ENCODE data around the gene IL5.

Gene IL5

DNA sequence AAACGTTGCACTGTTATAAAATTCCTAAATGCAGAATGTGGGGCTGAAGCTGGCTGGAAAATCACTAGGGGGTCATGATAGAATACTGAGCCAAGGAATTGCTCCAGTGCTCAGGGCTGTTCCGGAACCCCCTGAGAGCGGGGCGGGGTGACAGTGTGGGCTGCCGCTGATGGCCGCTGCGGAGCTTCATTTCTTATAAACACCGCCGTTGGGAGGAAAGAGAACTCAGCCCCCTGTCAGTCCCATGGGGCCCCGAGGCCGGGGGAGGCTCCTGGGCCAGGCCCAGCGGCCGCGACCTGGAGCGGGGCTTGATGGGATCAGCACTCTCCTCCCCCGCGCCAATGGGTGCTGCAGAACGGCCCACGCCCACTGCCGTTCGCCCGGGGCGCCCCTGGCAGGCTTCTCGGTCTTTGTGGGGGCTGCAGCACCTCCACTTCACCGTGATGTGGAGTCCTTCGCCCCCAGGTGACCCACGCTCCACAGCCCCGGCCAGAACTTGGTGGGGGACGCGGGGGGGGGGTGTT, 47.6 kb downstream of the IL5 start:
- Histone ChIP-seq H4K20me1 (ENCODE audit: low read depth, low read length) (no peaks in the 10 kb centered on the region), H2AFZ (ENCODE audit: low read depth, low read length, severe bottlenecking) (peak overlapping the region; percentile 96), H3K79me2 (ENCODE audit: insufficient read depth, low read length) (no peaks in the 10 kb centered on the region), H3K9me2 (replicated peaks; ENCODE audit: insufficient read depth, low read length) (no peaks in the 10 kb centered on the region), H3K9ac (ENCODE audit: low read length) (peak overlapping the region; percentile 63), H3K9me3 (ENCODE audit: insufficient read depth, low read length) (no peaks in the 10 kb centered on the region), H3K27me3 (ENCODE audit: low read length) (no peaks in the 10 kb centered on the region), H3K36me3 (ENCODE audit: low read length) (no peaks in the 10 kb centered on the region), H3K4me2 (ENCODE audit: low read depth, low read length, poor library complexity, severe bottlenecking) (peak overlapping the region; percentile 87), H3K4me3 (ENCODE audit: insufficient read depth, low read length, poor library complexity, severe bottlenecking) (peak overlapping the region; percentile 60), H3F3A (ENCODE audit: insufficient read depth) (no peaks in the 10 kb centered on the region), H3K27ac (ENCODE audit: low read depth, low read length) (peak overlapping the region; percentile 27; the same call in 1 of the 2 replicates)
- no peak for TF ChIP-seq EZH2phosphoT487 (conservative IDR thresholded peaks at IDR 0.05; ENCODE audit: low read length)
- no peak for TF ChIP-seq CTCF (IDR thresholded peaks at IDR 0.05; ENCODE audit: insufficient read depth, low read length, poor library complexity, severe bottlenecking)

DNA sequence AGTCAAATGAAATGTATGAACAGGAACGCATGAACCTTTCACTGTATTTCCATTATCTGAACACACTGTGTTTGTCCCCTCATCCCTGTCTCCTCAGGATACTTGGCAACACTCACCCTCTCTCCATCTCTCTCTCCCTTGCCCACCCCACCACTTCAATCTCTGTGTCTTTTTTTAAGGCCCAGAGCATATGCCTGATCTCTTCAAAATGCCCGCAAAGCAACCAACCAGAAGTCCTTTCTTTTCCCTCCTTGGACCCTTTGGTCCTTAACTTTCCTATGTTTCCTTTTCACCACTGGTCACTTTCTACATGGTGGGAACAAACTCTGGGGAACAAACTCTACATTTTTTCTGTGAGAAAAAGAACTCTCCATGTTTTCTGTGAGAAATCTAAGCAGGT, 49.5 kb downstream of the IL5 start:
- Histone ChIP-seq H3K4me2 (ENCODE audit: low read depth, low read length, poor library complexity, severe bottlenecking) (no peak overlapping the region), H2AFZ (ENCODE audit: low read depth, low read length, severe bottlenecking) (no peak overlapping the region), H3K79me2 (ENCODE audit: insufficient read depth, low read length) (no peaks in the 10 kb centered on the region), H3K27me3 (ENCODE audit: low read length) (no peaks in the 10 kb centered on the region), H4K20me1 (ENCODE audit: low read depth, low read length) (no peaks in the 10 kb centered on the region), H3K9me2 (replicated peaks; ENCODE audit: insufficient read depth, low read length) (no peaks in the 10 kb centered on the region), H3K9me3 (ENCODE audit: insufficient read depth, low read length) (no peaks in the 10 kb centered on the region), H3K4me3 (ENCODE audit: insufficient read depth, low read length, poor library complexity, severe bottlenecking) (no peak overlapping the region), H3F3A (ENCODE audit: insufficient read depth) (peaks cover 8% of the 10 kb centered on the region), H3K27ac (ENCODE audit: low read depth, low read length) (no peak overlapping the region), H3K9ac (ENCODE audit: low read length) (no peak overlapping the region), H3K36me3 (ENCODE audit: low read length) (no peaks in the 10 kb centered on the region)
- TF ChIP-seq EZH2phosphoT487 (conservative IDR thresholded peaks at IDR 0.05; ENCODE audit: low read length) = no peak
- no peak for TF ChIP-seq CTCF (IDR thresholded peaks at IDR 0.05; ENCODE audit: insufficient read depth, low read length, poor library complexity, severe bottlenecking)

- no peak overlapping the region for H3K4me3 ChIP-seq (ENCODE audit: insufficient read depth, low read length, poor library complexity, severe bottlenecking)
- no peaks in the 10 kb centered on the region for H3K9me2 ChIP-seq (replicated peaks; ENCODE audit: insufficient read depth, low read length)
- H3K4me2 ChIP-seq (ENCODE audit: low read depth, low read length, poor library complexity, severe bottlenecking) = no peak overlapping the region
- H3K27me3 ChIP-seq (ENCODE audit: low read length) = no peaks in the 10 kb centered on the region
- no peak overlapping the region for H3K9ac ChIP-seq (ENCODE audit: low read length)
- peaks cover under 1% of the 10 kb centered on the region; the same call in 1 of the 2 replicates for H3K79me2 ChIP-seq (ENCODE audit: insufficient read depth, low read length)
- no peak overlapping the region for H3K27ac ChIP-seq (ENCODE audit: low read depth, low read length)
- H2AFZ ChIP-seq (ENCODE audit: low read depth, low read length, severe bottlenecking) = no peak overlapping the region
- TF ChIP-seq EZH2phosphoT487 (conservative IDR thresholded peaks at IDR 0.05; ENCODE audit: low read length) = no peak
- TF ChIP-seq CTCF (IDR thresholded peaks at IDR 0.05; ENCODE audit: insufficient read depth, low read length, poor library complexity, severe bottlenecking) = no peak
- no peaks in the 10 kb centered on the region for H4K20me1 ChIP-seq (ENCODE audit: low read depth, low read length)
- no peaks in the 10 kb centered on the region for H3K36me3 ChIP-seq (ENCODE audit: low read length)
- peaks cover 9% of the 10 kb centered on the region for H3F3A ChIP-seq (ENCODE audit: insufficient read depth)
- H3K9me3 ChIP-seq (ENCODE audit: insufficient read depth, low read length) = no peaks in the 10 kb centered on the region
Measured at GRCh38 chr5:132493241-132493640, 50.1 kb downstream of the IL5 start.

All from SU-DHL-6 (cell line).